Measurements from ENCODE around the gene IL34.

IL34 gene

DNA sequence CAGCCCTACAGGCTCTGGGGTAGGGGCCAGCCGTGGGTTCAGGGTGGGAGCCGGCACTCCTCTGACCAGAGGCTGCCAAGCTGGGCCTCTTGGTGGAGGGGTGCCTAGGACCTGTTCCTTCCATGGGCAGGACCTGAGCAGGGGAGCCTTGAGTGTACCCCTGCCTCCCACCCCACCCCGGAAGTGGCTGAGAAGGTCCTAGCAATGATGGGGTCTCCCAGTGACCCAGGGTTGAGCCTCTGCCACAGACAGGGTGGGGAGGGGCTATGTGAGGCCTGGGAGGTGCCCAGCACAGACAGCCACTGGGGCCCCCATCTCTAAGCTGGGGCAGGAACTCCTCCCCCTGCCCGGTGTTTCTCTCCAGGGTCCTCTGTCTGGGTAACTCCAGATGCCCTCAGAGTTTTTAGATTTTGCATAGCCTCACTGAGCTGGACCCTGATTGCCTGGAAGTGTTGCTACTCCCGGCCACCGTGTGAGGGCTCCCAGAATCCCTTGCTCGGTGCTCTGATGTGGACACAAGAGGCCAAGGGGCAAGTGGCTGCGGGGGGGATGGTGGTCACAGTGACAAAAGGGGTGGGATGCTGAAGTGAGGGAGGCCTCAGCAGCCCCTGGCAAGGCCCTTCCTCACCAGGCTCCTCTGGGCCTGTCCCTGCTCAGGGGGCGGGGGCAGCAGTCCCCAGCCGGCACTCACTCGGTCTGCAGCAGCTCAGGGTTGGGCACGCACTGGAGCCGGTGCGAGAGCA is 45.9 kb downstream of the IL34 start:
- H3K36me3 ChIP-seq: peaks cover 68% of the 10 kb centered on the region
- no peaks in the 10 kb centered on the region for H3K9me3 ChIP-seq
- H3K27me3 ChIP-seq: no peaks in the 10 kb centered on the region
- no peak overlapping the region for H3K4me3 ChIP-seq (ENCODE audit: low read depth in 1 of 2, low read length in 1 of 2)
- H3K4me1 ChIP-seq (ENCODE audit: control insufficient read depth in 1 of 2, insufficient read depth in 1 of 2, low read depth in 1 of 2, low read length in 1 of 2): peaks cover 14 to 17% of the 10 kb centered on the region in 2 experiments
- no peak overlapping the region for H3K27ac ChIP-seq
- TF ChIP-seq, protein P1, sequence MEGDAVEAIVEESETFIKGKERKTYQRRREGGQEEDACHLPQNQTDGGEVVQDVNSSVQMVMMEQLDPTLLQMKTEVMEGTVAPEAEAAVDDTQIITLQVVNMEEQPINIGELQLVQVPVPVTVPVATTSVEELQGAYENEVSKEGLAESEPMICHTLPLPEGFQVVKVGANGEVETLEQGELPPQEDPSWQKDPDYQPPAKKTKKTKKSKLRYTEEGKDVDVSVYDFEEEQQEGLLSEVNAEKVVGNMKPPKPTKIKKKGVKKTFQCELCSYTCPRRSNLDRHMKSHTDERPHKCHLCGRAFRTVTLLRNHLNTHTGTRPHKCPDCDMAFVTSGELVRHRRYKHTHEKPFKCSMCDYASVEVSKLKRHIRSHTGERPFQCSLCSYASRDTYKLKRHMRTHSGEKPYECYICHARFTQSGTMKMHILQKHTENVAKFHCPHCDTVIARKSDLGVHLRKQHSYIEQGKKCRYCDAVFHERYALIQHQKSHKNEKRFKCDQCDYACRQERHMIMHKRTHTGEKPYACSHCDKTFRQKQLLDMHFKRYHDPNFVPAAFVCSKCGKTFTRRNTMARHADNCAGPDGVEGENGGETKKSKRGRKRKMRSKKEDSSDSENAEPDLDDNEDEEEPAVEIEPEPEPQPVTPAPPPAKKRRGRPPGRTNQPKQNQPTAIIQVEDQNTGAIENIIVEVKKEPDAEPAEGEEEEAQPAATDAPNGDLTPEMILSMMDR (IDR thresholded peaks at IDR 0.05): no peak

DNA sequence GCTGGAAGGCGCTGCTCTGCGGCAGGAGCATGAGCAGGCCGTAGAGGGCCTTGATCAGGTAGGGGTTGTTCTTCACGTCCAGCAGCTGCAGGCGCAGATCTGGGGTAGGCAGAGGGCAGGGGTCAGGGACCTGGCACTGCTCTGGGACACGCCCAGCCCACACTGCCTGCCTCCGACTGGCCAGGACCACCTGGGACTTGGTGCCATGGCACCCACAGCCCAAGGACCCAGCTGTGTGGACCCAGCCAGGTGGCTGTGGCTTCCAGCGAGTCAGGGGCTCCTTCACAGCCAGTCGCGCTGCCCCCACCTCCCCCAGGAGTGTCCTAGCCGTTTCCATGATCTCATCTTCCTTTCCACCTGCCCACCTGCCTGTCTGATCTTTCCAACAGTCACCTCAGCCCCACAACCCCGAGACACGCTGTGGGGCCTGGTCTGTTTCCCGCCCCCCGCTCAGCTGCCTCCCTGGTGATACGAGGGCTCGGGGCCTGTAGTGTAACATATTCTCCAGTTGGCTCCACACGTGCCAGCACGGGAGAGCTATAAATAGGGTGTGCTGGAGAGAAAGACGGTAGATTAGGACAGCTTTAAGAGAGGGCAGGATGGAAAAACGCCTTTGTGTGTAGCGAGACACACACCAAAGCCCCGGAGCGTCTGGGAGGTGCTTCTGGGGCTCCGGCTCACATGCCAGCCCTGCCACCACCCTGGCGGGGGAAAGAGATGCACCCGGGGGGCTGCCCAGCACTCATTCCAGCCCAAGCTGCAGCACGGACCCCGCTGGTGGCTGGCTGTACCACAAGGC is 46.7 kb downstream of the IL34 start:
- no peak overlapping the region for H3K27ac ChIP-seq
- peaks cover 60% of the 10 kb centered on the region for H3K36me3 ChIP-seq
- no peak overlapping the region for H3K4me3 ChIP-seq (ENCODE audit: low read depth in 1 of 2, low read length in 1 of 2)

DNA sequence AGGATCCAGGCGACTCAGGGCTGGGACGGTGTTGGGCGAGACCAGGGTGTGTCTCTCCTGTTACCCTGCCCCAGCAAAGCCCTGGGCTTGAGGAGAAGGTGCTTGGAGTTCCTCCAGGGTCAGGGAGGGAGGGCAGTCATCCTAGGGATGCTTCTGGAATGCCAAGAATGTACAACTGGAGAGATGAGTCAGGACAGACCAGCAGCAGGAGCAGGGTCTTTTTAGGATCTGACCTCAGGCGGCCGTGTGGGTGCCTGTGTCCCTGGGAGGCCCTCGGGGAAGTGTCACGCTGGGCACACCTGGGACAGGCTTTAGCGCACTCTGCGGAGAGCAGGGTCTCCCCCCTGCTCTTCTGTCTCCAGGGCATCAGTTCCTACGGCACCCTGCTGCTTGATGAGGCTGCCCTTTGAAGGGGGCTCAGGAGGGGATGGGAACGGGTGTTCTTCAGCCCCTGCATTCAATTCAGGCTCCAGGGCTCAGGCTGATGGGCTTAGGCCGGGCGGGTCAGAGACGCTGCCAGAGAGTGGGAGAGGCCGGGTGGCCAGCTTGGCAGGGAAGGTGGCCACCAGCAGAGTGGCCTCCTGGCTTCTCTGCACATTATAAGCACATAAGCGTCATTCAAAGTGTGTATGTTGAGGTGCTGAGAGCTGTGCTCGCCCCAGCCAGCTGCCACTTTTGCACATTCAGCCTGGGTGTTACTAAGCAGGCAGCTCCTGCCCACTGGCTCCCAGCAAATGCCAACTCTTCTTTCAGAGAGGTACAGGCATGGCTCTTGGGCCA is 47.9 kb downstream of the IL34 start:
- Histone ChIP-seq H3K36me3 (peaks cover 58% of the 10 kb centered on the region), H3K4me3 (ENCODE audit: low read depth in 1 of 2, low read length in 1 of 2) (no peak overlapping the region), H3K4me1 (ENCODE audit: control insufficient read depth in 1 of 2, insufficient read depth in 1 of 2, low read depth in 1 of 2, low read length in 1 of 2) (peaks cover 24 to 26% of the 10 kb centered on the region in 2 experiments), H3K27ac (no peak overlapping the region), H3K27me3 (no peaks in the 10 kb centered on the region), H3K9me3 (no peaks in the 10 kb centered on the region)
- TF ChIP-seq, protein P1 (IDR thresholded peaks at IDR 0.05): no peak

More for the DNA sequence above, 46.7 kb downstream of the IL34 start:
- Histone ChIP-seq H3K4me1 (ENCODE audit: control insufficient read depth in 1 of 2, insufficient read depth in 1 of 2, low read depth in 1 of 2, low read length in 1 of 2) (peaks cover 22 to 25% of the 10 kb centered on the region in 2 experiments), H3K9me3 (no peaks in the 10 kb centered on the region), H3K27me3 (no peaks in the 10 kb centered on the region)
- TF ChIP-seq, protein P1 (IDR thresholded peaks at IDR 0.05): no peak

DNA sequence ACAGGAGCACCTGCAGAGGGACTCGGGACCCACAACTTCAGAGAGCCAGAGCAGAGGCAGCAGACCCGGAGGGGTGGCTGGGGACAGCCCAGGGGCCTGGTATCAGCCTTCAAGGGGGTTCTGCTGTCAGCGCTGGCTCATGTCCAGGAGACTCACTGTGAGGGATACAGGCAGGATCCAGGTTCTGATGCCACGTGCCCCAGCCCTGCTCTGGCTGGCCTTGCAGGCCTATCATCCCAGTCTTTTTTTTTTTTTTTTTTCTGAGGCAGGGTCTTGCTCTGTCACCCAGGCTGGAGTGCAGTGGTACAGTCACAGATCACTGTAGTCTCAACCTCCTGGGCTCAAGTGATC is 48.5 kb downstream of the IL34 start:
- TF ChIP-seq, protein P1 (IDR thresholded peaks at IDR 0.05): no peak
- H3K4me3 ChIP-seq (ENCODE audit: low read depth in 1 of 2, low read length in 1 of 2): no peak overlapping the region
- H3K27me3 ChIP-seq: no peaks in the 10 kb centered on the region
- H3K4me1 ChIP-seq (ENCODE audit: control insufficient read depth in 1 of 2, insufficient read depth in 1 of 2, low read depth in 1 of 2, low read length in 1 of 2): peaks cover 28 to 29% of the 10 kb centered on the region in 2 experiments
- peaks cover 52% of the 10 kb centered on the region for H3K36me3 ChIP-seq
- no peaks in the 10 kb centered on the region for H3K9me3 ChIP-seq
- H3K27ac ChIP-seq: no peak overlapping the region

DNA sequence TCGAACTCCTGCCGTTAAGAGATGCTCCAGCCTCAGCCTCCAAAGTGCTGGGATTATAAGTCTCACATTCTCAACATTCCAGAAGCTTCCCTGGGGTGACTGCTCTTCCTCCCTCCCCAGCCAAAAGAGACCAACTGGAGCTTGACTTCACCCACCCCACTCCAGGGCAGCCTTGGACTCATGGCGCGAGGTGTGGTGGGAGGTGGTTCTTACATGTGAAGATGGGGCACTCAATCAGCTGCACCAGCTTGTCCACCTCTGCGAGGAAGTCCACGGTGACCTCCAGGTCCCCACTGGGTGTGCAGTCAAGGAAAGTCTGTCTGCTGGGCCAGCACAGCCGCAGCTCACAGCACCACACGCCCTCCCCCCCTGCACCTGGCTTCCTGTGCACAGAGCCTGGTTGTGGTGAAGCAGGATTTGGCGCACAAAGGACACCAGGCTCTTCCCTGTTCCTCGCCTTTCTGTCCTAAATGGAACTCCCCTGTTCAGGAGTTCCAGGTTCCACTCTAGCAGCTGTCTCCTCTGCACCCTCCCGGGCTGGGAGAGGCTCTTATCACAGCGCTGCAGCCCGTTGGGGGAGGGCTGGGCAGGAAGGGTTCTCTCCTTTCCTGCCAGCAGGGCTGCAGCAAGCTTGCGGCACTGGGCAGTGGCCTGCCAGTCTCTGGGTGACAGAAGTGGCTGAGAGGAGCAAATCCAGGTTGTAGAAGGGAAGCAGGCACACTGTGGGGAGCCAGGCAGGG is 49.1 kb downstream of the IL34 start:
- peaks cover 33 to 35% of the 10 kb centered on the region in 2 experiments for H3K4me1 ChIP-seq (ENCODE audit: control insufficient read depth in 1 of 2, insufficient read depth in 1 of 2, low read depth in 1 of 2, low read length in 1 of 2)

More for the DNA sequence above, 49.1 kb downstream of the IL34 start:
- H3K27ac ChIP-seq: no peak overlapping the region
- H3K9me3 ChIP-seq: no peaks in the 10 kb centered on the region
- TF ChIP-seq, protein P1 (IDR thresholded peaks at IDR 0.05): no peak
- peaks cover 47% of the 10 kb centered on the region for H3K36me3 ChIP-seq
- H3K27me3 ChIP-seq: no peaks in the 10 kb centered on the region
- H3K4me3 ChIP-seq (ENCODE audit: low read depth in 1 of 2, low read length in 1 of 2): no peak overlapping the region
